ENCODE results near the gene THAP9.
"Not testable (repeated sequence)": the region's sequence is repeated elsewhere in the genome, so short reads cannot be mapped to it uniquely, and the experiment has no call there.

The THAP9 gene, protein sequence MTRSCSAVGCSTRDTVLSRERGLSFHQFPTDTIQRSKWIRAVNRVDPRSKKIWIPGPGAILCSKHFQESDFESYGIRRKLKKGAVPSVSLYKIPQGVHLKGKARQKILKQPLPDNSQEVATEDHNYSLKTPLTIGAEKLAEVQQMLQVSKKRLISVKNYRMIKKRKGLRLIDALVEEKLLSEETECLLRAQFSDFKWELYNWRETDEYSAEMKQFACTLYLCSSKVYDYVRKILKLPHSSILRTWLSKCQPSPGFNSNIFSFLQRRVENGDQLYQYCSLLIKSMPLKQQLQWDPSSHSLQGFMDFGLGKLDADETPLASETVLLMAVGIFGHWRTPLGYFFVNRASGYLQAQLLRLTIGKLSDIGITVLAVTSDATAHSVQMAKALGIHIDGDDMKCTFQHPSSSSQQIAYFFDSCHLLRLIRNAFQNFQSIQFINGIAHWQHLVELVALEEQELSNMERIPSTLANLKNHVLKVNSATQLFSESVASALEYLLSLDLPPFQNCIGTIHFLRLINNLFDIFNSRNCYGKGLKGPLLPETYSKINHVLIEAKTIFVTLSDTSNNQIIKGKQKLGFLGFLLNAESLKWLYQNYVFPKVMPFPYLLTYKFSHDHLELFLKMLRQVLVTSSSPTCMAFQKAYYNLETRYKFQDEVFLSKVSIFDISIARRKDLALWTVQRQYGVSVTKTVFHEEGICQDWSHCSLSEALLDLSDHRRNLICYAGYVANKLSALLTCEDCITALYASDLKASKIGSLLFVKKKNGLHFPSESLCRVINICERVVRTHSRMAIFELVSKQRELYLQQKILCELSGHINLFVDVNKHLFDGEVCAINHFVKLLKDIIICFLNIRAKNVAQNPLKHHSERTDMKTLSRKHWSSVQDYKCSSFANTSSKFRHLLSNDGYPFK

DNA sequence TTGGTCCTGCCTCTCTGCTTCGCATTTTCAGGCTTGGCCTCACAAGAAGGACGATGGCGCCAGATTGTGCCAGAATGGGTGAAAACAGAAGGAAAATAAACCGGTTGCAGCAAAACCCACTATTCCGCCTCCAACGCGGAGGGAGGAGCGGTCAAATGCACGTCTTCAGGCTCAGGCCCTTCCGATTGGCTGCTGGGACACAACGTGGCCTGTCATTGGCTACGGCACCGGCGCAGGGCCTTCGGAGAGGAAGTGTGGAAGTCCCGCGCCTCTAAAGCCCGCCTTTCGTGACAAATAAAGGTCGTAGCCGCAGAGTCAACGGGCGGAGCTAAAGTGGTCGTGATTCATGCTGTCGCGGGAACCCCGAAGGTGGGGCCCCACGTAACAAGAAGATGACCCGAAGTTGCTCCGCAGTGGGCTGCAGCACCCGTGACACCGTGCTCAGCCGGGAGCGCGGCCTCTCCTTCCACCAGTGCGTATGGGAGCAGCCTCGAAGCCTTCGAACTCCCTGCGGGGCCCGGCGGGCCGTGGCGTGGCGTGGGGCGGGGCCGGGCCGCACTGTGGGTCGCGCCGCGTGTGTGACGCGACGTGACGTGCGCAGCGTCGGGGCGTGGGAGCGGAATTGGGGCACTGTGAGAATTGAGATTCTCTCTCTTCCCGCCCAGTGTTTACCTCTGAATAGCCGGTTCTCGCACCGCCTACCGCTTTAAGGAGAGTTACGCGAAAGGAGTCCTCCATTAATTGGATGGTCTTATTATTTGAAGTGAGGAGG, at the start of gene THAP9:
THAP9 (plus strand) TSS at position 325 of the 772 bp plus-strand sequence; CDS start at position 393, 68 bp downstream.
- peak; percentile 99 for DNase-seq

- DNase-seq = no peak
Measured at GRCh38 chr4:82851318-82851717, 49.2 kb upstream of the THAP9 start.

DNA sequence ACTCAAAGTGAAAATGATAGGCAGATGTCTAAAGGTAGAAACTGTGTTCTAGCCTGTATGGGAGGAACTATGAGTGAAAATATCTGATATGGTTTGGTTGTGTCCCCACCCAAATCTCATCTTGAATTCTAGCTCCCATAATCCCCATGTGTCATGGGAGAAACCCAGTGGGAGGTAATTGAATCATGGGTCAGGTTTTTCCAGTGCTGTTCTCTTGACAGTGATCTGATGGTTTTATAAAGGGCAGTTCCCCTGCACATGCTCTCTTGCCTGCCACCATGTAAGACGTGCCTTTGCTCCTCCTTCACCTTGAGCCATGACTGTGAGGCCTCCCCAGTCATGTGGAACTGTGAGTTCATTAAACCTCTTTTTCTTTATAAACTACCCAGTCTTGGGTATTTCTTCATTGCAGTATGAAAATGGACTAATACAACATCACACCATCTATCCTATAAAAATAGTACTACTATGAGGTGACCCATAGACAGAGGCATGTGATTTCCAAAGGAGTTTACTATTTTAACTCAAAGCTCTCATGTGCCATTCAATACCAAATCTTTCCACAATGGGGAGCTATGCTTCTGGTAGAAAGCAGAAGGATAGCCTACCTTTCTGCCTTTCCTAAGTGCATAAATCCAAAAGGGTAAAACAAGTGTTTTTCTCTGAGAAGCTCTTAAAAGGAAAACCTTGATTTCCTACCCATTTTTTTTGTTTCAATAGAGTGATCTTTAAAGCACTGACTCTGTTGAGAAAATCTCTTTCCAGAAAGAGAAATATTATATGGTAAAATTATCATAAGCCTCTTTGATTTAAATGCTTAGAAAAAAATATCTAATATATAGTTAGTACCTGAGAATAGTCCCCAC, 48.4 kb upstream of the THAP9 start:
- no peak for DNase-seq

- no peak for DNase-seq
Measured at GRCh38 chr4:82852751-82853285, 47.7 kb upstream of the THAP9 start.

DNA sequence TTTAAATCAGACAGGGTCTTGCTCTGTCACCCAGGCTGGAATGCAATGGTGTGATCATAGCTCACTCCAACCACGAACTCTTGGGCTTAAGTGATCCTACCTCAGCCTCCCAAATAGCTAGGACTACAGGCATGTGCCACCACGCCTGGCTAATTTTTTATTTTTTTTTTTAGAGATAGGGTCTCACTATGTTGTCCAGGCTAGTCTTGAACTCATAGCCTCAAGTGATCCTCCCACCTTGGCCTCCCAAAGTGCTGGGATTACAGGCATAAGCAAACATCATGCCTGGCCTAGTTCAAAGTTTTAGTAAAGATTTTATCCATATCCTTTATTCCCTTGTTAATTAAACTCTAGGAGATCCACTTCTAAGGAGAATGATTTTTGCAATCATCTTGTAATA, 40.0 kb upstream of the THAP9 start:
- DNase-seq = not testable (repeated sequence)

DNA sequence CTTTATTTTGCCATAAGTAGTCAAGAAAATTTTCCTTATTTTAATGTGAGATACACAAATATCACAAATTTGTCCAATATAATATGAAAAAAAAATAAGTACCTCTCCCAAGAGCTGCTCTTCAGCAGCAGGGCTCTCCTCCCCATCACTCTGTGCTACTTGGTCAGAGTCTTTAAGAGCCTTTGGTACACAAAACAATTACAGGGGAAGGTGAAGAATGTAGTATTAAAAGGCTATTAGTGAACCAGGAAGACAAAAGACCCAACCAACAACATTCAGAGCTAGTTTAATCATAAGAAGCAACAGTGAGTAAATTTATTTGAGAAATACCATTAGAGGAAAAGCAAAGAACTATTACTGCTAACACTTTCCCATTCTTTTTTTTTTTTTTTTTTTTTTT, 39.0 kb upstream of the THAP9 start:
- no peak for DNase-seq

DNA sequence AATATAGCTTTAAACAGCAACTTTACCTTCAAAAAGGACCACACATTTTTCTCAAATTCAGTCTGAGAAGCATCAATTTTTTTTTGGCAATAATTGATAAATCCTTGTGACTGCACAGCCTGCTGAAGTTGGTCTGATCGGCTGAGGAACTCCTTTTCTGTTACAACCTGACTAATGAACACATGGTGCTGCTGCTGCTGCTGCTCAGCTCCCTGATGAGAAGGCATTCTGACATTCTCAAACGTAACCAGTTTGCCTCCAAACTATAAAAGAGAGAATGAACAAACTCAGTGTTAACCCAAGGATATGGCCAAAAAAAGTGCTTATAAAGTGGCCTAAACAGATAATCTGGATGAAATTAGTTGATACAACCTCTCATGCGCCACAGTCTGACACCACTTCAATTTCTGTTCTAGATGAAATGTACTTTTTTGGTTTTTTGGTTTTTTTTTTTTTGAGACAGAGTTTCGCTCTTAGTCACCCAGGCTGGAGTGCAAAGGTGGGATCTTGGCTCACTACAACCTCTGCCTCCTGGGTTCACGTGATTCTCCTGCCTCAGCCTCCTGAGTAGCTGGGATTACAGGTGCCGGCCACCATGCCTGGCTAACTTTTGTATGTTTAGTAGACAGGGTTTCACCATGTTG, 36.1 kb upstream of the THAP9 start:
- DNase-seq = no peak

- no peak for DNase-seq
Measured at GRCh38 chr4:82865592-82865991, 34.9 kb upstream of the THAP9 start.

GRCh38 chr4:82866033-82866432, 34.5 kb upstream of the THAP9 start:
- DNase-seq = not testable (repeated sequence)

GRCh38 chr4:82866706-82867385, 33.7 kb upstream of the THAP9 start:
- DNase-seq = no peak

GRCh38 chr4:82868572-82868971, 32.0 kb upstream of the THAP9 start:
- DNase-seq = no peak

DNA sequence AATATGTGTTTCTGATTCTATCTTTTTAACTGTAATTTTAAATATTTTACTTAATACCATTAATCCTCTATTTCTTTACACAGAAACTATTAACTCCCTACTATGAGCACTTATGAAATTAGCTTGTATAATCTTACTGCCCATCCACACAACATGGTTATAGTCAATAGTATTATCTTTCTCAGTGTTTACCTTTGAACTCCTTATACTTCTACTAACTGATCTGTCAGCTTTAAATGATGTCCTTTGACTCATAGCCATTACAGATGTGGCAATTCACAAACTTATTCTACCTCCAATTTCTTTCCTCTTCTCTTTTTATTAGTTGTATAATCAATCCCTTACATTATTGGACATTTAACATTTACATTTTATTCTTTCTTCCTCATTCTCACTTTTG, 15.1 kb upstream of the THAP9 start:
- no peak for DNase-seq

- DNase-seq = no peak
Measured at GRCh38 chr4:82886147-82886942, 14.2 kb upstream of the THAP9 start.

GRCh38 chr4:82889287-82889686, 11.2 kb upstream of the THAP9 start:
- DNase-seq = peak; percentile 2

DNA sequence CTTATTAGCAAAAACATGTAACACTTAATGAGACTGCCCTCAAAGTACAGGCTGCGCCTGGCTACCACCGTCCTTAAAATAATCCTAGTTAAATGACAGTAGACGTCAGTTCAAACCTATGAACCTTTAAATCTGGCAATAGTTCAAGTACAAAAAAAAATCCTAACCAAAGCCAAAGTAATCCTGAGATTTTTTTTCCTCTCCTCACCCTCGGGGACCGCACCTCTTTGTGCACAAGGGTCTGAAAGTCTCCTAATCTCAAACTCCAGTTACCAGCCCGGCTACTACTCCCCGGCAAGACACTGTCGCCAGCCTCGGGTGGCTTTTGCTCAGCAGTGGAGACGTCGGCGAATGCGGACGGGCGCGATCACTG, 10.0 kb upstream of the THAP9 start:
- DNase-seq = no peak

GRCh38 chr4:82890901-82891706, 9.4 kb upstream of the THAP9 start, which contains the start of gene SEC31A:
Gene SEC31A, minus strand, starts transcription at chr4:82891153. Its CDS starts 9,217 bp downstream, at chr4:82881936.
- DNase-seq = peak; percentile 99

DNA sequence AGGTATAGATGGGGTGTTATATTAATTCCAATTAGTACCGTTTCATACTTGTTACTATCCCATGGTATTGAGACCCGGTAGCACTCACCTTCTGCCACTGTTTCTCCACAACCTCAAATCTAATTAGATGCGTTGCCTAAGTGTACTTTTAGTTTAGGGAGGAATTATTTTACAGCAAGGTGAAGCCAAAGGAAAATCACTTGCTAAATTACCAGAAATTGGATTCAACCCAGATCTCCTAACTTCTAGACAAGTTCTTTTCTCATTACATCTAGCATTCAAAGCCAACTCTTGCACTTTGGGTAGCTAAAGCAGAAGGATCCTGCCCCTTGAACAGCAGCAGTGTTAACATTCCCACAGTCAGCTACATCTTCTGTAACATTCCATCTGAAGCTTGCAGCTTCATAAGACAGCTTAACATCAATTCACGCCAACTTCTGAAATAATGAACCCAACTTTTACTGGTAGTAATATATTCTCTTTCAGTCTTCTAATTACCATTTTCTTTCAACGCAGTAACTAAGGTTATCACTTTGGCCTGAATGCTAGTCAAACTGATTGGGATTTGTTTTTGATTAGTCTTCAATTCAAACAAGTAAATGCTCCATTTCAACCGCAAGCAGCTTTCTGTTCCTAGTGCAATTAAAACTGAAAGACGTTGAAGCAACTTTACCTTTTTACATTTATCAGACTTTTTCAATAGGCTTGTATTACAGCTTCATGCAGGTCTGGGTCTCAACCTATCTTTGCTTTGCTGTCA, 8.6 kb upstream of the THAP9 start:
- no peak for DNase-seq

GRCh38 chr4:82892467-82892802, 8.1 kb upstream of the THAP9 start:
- DNase-seq = no peak

All from retina (tissue), 1 donor.